WERI-Rb-1 (cell line): ENCODE results near the gene RPUSD4.

ENCODE experiments used
- DNase-seq: peaks from one replicate; pipeline ENCODE4 v3.0.0-alpha.2; 2020
- H3K27ac ChIP-seq: fragments of 250-450 bp; sonication (Bioruptor Pico); 2 replicates; pipeline ENCODE4 v1.5.1; 2020; ENCODE audit warnings: mild to moderate bottlenecking, moderate library complexity
- H3K27me3 ChIP-seq: fragments of 250-450 bp; sonication (Bioruptor Pico); 2 replicates; pipeline ENCODE4 v1.5.1; 2021; ENCODE audit warnings: mild to moderate bottlenecking, low read depth, moderate library complexity; ENCODE audit not compliant: insufficient read depth, severe bottlenecking
- H3K36me3 ChIP-seq: fragments of 250-450 bp; sonication (Bioruptor Pico); 2 replicates; pipeline ENCODE4 v1.5.1; 2020; ENCODE audit warnings: mild to moderate bottlenecking, moderate library complexity
- H3K4me3 ChIP-seq: 2 replicates; pipeline ENCODE4 v1.5.1; 2011; ENCODE audit warnings: low read depth, mild to moderate bottlenecking, control low read depth, low read length
- H3K9me3 ChIP-seq: fragments of 250-450 bp; sonication (Bioruptor Pico); 2 replicates; pipeline ENCODE4 v1.5.1; 2021; ENCODE audit warnings: mild to moderate bottlenecking, moderate library complexity; ENCODE audit not compliant: severe bottlenecking
- TF ChIP-seq, protein P1 (sequence below): IDR thresholded peaks from 2 replicates; pipeline ENCODE4 v1.5.1; 2011; ENCODE audit warnings: low read depth, mild to moderate bottlenecking, control low read depth, inconsistent platforms, low read length

Gene RPUSD4

DNA sequence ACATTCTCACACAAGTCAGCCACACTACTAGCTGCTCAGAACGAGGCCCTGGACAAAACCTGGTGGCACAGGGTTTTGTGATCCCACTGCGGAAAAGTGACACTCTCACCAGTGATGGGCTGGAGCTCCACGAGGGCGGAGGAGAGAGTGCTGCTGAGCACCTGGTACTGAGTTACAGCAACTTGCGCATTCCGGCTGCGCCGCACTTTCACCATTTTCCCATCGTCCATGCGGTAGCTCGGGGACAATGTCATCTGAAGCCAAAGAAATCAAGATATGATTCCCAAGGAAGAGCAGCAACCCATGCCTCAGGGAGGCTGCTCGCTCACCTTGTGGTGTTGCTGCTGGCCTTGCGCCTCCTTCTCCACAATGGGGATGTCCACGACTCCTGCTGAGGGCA lies 6.1 kb downstream of the RPUSD4 start:
- no peak for DNase-seq
- TF ChIP-seq, protein P1, sequence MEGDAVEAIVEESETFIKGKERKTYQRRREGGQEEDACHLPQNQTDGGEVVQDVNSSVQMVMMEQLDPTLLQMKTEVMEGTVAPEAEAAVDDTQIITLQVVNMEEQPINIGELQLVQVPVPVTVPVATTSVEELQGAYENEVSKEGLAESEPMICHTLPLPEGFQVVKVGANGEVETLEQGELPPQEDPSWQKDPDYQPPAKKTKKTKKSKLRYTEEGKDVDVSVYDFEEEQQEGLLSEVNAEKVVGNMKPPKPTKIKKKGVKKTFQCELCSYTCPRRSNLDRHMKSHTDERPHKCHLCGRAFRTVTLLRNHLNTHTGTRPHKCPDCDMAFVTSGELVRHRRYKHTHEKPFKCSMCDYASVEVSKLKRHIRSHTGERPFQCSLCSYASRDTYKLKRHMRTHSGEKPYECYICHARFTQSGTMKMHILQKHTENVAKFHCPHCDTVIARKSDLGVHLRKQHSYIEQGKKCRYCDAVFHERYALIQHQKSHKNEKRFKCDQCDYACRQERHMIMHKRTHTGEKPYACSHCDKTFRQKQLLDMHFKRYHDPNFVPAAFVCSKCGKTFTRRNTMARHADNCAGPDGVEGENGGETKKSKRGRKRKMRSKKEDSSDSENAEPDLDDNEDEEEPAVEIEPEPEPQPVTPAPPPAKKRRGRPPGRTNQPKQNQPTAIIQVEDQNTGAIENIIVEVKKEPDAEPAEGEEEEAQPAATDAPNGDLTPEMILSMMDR, result no peak
- H3K27me3 ChIP-seq, result no peaks in the 10 kb centered on the region
- H3K9me3 ChIP-seq, result no peaks in the 10 kb centered on the region
- no peak overlapping the region for H3K4me3 ChIP-seq
- H3K36me3 ChIP-seq, result peaks cover 78% of the 10 kb centered on the region
- H3K27ac ChIP-seq, result no peak overlapping the region

DNA sequence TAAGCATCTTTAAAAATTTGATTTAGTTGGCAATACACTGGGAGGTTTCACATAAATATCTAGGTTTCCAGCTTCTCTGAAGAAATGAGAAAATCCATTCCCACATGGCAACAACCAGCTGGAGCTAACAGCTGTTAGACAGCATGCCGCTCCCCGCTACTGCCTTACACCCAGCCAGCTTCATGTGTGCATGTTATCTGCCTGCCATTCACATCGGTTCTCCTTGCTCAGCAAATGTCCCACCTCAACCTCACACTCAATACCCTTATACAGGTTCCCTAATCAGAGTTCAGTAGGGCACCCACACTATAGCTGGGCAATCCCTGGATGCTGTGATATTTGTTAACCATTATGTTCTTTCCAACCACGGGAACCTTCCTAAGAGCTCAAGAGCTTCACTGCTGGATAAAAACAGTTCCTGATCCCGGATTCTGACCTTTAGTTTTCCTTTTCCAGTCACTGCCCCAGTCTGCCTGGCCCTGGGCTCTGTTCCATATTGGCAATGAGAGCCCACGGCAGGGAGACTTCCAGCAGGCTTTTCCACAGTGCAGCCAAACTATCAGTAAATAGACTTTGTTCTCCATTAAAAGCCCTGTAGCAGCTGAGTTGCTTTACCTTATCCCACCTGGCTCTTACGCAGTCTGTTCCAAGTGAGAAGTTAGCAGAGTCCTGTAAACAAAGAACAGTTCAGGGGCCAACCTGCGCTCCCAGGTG lies 8.6 kb downstream of the RPUSD4 start:
- TF ChIP-seq, protein P1, result no peak
- Histone ChIP-seq H3K27me3 (no peaks in the 10 kb centered on the region), H3K27ac (no peak overlapping the region), H3K9me3 (no peaks in the 10 kb centered on the region), H3K4me3 (no peak overlapping the region), H3K36me3 (peaks cover 74% of the 10 kb centered on the region)
- no peak for DNase-seq

DNA sequence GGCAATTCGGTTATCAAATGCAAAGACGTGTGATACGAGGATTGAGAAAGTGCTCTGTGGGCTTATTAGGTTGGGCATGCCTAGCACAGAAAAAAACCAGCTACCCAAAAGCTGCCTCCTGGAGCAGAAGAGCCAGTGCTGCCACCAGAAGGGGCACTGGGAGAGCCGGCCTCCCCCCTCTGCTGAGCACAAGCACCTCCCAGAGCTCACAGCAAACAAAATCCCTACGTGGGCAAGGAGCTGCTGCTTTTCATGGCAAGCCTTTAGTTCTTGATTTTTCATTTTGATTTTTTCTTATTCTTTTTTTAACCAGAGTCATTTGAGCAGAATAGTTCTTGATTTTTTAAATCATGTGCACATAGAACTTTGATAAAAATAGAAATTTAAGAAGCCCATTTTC lies 12.8 kb downstream of the RPUSD4 start:
- peaks cover 64% of the 10 kb centered on the region for H3K36me3 ChIP-seq
- H3K27me3 ChIP-seq, result no peaks in the 10 kb centered on the region
- TF ChIP-seq, protein P1, result no peak
- H3K27ac ChIP-seq, result no peak overlapping the region
- H3K4me3 ChIP-seq, result no peak overlapping the region
- no peak for DNase-seq
- H3K9me3 ChIP-seq, result peaks cover 6% of the 10 kb centered on the region

DNA sequence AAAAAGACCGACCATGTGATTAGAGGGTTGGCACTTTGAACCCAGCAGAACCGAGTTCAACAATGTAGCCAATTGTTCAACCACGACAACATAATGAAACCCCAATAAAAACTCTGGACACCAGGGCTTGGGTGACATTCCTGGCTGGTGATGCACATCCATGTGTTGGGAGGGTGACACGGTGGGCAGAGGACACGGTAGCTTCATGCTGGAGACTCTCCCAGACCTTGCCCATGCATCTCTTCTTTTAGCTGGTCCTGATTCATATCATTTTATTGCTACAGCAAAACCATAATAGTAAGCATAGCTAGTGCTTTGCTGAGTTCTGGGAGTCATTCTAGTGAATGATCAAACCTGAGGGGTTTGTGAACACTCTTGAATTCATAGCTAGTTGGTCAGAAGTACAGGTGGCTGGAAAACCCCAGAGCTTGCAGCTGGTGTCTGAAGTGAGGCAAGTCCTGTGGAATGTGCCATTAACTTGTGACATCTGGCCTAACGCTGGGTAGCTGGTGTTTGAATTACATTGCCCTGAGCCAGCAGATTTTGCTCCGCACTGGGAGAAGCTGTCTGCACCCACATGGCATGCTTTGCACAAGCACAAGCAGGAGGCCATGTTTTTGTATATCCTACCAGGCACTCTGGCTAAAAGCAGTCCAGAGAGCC lies 14.0 kb downstream of the RPUSD4 start:
- TF ChIP-seq, protein P1, result no peak
- no peak overlapping the region for H3K4me3 ChIP-seq
- no peak for DNase-seq
- H3K9me3 ChIP-seq, result peaks cover 6% of the 10 kb centered on the region
- H3K27me3 ChIP-seq, result no peaks in the 10 kb centered on the region
- no peak overlapping the region for H3K27ac ChIP-seq
- H3K36me3 ChIP-seq, result peaks cover 62% of the 10 kb centered on the region

DNA sequence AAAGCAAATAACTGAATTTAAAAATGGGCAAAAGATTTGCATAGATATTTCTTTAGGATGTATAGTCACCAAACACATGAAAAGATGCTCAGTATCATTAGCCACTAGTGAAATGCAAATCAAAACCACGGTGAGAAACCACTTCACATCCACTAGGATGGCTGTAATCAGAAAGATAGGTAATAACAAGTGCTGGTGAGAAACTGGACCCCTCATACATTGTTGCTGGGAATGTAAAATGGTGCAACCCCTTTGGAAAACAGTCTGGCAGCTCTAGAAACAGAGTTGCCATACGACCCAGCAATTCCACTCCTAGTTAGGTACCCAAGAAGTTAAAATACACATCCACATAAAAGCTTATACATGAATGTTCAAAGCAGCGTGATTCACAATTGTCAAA lies 16.3 kb downstream of the RPUSD4 start:
- Histone ChIP-seq H3K27ac (no peak overlapping the region), H3K36me3 (peaks cover 56% of the 10 kb centered on the region)
- TF ChIP-seq, protein P1, result no peak

DNA sequence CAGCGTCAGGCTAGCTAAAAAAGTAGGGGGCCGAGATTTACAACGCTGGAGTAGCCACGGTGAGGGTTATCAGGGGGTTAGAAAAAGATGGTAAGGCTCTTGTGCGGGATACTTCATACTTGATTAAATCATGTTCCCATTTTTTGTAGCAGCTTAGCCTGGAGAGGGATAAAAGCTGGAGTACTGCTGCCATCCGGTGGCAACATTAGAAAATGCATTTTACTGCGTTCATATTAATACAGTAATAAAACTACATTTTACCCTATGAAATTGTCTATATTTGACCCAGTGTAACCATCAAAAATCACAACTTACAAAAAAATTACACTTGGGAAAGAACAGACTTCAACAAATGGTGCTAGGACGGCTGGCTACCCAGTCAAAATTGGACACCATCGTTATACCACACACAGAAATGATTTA lies 17.3 kb downstream of the RPUSD4 start:
- Histone ChIP-seq H3K27me3 (no peaks in the 10 kb centered on the region), H3K9me3 (peaks cover 6% of the 10 kb centered on the region), H3K27ac (no peak overlapping the region; the same call in 1 of the 2 replicates), H3K36me3 (peaks cover 56% of the 10 kb centered on the region), H3K4me3 (no peak overlapping the region)
- DNase-seq, result peak; percentile 27
- TF ChIP-seq, protein P1, result peak; percentile 41

More for the DNA sequence above, 16.3 kb downstream of the RPUSD4 start:
- Histone ChIP-seq H3K4me3 (no peak overlapping the region), H3K27me3 (no peaks in the 10 kb centered on the region), H3K9me3 (peaks cover 6% of the 10 kb centered on the region)
- no peak for DNase-seq
